Measurements from ENCODE around the gene TUBGCP4. TPM values are rescaled to one million over a fixed set of nuclear protein-coding genes. Genes with fewer than 3 reads are reported as not detected.

TUBGCP4 gene
- total and polyA plus RNA-seq, 9 of the 15 experiments (the other 6 are each of a cell fraction or from before 2014, with no cell fraction given), result 10.7 to 50.2 (median 29.6) TPM

GRCh38 chr15:43329960-43330779 lies 40.7 kb upstream of the TUBGCP4 start, which contains the start of gene LCMT2 (continued):
- TF ChIP-seq CUX1 (CRISPR knock-in tag; IDR thresholded peaks at IDR 0.05) (no peak), FOXA3 (CRISPR knock-in tag; conservative IDR thresholded peaks at IDR 0.05 in 1 of 2, IDR thresholded peaks at IDR 0.05 in 1 of 2) (no peak; a peak in 1 of 4 replicates), ZNF778 (CRISPR knock-in tag; IDR thresholded peaks at IDR 0.05) (no peak), KHSRP (IDR thresholded peaks at IDR 0.05) (no peak), CBFB (CRISPR knock-in tag; IDR thresholded peaks at IDR 0.05) (no peak), ETV6 (IDR thresholded peaks at IDR 0.05; ENCODE audit: borderline replicate concordance in 1 of 2, low read depth in 2 of 2, low read length in 1 of 2) (peak; percentile 98 to 100), ETV6 (CRISPR knock-in tag; IDR thresholded peaks at IDR 0.05; ENCODE audit: borderline replicate concordance) (peak; percentile 92; the same call in 1 of the 2 replicates), DPF2 (IDR thresholded peaks at IDR 0.05) (no peak; the same call in 1 of the 2 replicates), MAFG (tag; conservative IDR thresholded peaks at IDR 0.05) (no peak), SMAD4 (CRISPR knock-in tag; conservative IDR thresholded peaks at IDR 0.05) (peak; percentile 50; the same call in 1 of the 2 replicates), MIER1 (IDR thresholded peaks at IDR 0.05; ENCODE audit: low read depth) (no peak), PHF21A (IDR thresholded peaks at IDR 0.05; ENCODE audit: borderline replicate concordance, low read depth) (no peak; the same call in 1 of the 2 replicates), ZNF518B (CRISPR knock-in tag; IDR thresholded peaks at IDR 0.05) (no peak), NR2C1 (IDR thresholded peaks at IDR 0.05) (peak; percentile 78), NR2C1 (tag; IDR thresholded peaks at IDR 0.05) (peak; percentile 76), FOXK2 (conservative IDR thresholded peaks at IDR 0.05 in 1 of 2, IDR thresholded peaks at IDR 0.05 in 1 of 2; ENCODE audit: low read depth in 2 of 2) (peak; percentile 45 to 47; a peak in 3 of 4 replicates)

Data from K562 (cell line).